SK-N-SH treated with all-trans-retinoic acid at 6 μM for 48 hours (cell line): ENCODE measurements around the gene HDGFL2.

Experiments
- BACH2 ChIP-seq: fragments of 250-450 bp; sonication (Bioruptor Pico); IDR thresholded peaks from 2 replicates; pipeline ENCODE4 v1.9.0; 2021; ENCODE audit warnings: mild to moderate bottlenecking, borderline replicate concordance
- CSDC2 ChIP-seq: fragments of 250-450 bp; sonication (Bioruptor Pico); IDR thresholded peaks from 2 replicates; pipeline ENCODE4 v1.5.0; 2020; ENCODE audit warnings: mild to moderate bottlenecking, moderate library complexity
- ISL1 ChIP-seq: fragments of 250-450 bp; sonication (Bioruptor Pico); IDR thresholded peaks from 2 replicates; pipeline ENCODE4 v2.1.2; 2022; ENCODE audit warnings: mild to moderate bottlenecking, moderate library complexity
- PATZ1 ChIP-seq: fragments of 250-450 bp; sonication (Bioruptor Pico); IDR thresholded peaks from 2 replicates; pipeline ENCODE4 v1.8.0; 2020; ENCODE audit warnings: mild to moderate bottlenecking, moderate library complexity, borderline replicate concordance
- POU6F1 ChIP-seq: fragments of 250-450 bp; sonication (Bioruptor Pico); IDR thresholded peaks from 2 replicates; pipeline ENCODE4 v1.8.0; 2021; ENCODE audit warnings: low read depth, mild to moderate bottlenecking, moderate library complexity, borderline replicate concordance
- RARB ChIP-seq: fragments of 250-450 bp; sonication (Bioruptor Pico); IDR thresholded peaks from 2 replicates; pipeline ENCODE4 v1.8.0; 2021; ENCODE audit warnings: mild to moderate bottlenecking, moderate library complexity
- SNAI2 ChIP-seq: fragments of 250-450 bp; sonication (Bioruptor Pico); IDR thresholded peaks from 2 replicates; pipeline ENCODE4 v1.5.0; 2020; ENCODE audit warnings: mild to moderate bottlenecking, moderate library complexity
- ZFP30 ChIP-seq: fragments of 450-650 bp; formaldehyde crosslinking; IDR thresholded peaks from 2 replicates; pipeline ENCODE4 v1.5.0; 2022; ENCODE audit warnings: mild to moderate bottlenecking, moderate library complexity
- ZNF565 ChIP-seq: fragments of 450-650 bp; formaldehyde crosslinking; conservative IDR thresholded peaks from 2 replicates; pipeline ENCODE4 v1.5.0; 2020; ENCODE audit warnings: low read depth, mild to moderate bottlenecking, moderate library complexity
- TF ChIP-seq, protein P1 (sequence below): fragments of 250-450 bp; sonication (Bioruptor Pico); IDR thresholded peaks from 2 replicates; pipeline ENCODE4 v1.5.0; 2020; ENCODE audit warnings: mild to moderate bottlenecking, moderate library complexity
- TF ChIP-seq, protein P2 (sequence below): fragments of 250-450 bp; sonication (Bioruptor Pico); IDR thresholded peaks from 2 replicates; pipeline ENCODE4 v1.5.1; 2020; ENCODE audit warnings: low read depth, mild to moderate bottlenecking, moderate library complexity

DNA sequence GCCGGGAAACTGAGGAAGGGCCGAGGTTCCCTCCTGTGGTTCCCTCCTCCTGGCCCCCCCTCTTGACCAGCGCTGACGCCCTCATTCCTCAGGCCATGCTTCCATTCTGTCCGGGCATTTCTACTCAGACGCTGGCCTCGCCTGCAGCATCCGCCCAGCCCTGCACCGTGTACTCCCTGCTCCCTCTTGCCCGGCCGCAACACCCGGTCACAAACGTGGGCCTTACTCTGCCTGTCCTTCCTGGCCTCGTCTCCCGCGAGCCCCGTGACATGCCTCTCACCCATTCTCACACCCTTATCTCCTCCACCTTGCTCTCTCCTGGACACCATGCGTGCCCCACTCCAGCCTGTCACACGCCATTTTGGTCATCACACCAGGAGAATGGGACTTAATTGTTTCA is 11.3 kb downstream of the HDGFL2 start:
- TF ChIP-seq BACH2 (CRISPR knock-in tag): no peak
- TF ChIP-seq CSDC2 (CRISPR knock-in tag): no peak
- TF ChIP-seq, protein P1, sequence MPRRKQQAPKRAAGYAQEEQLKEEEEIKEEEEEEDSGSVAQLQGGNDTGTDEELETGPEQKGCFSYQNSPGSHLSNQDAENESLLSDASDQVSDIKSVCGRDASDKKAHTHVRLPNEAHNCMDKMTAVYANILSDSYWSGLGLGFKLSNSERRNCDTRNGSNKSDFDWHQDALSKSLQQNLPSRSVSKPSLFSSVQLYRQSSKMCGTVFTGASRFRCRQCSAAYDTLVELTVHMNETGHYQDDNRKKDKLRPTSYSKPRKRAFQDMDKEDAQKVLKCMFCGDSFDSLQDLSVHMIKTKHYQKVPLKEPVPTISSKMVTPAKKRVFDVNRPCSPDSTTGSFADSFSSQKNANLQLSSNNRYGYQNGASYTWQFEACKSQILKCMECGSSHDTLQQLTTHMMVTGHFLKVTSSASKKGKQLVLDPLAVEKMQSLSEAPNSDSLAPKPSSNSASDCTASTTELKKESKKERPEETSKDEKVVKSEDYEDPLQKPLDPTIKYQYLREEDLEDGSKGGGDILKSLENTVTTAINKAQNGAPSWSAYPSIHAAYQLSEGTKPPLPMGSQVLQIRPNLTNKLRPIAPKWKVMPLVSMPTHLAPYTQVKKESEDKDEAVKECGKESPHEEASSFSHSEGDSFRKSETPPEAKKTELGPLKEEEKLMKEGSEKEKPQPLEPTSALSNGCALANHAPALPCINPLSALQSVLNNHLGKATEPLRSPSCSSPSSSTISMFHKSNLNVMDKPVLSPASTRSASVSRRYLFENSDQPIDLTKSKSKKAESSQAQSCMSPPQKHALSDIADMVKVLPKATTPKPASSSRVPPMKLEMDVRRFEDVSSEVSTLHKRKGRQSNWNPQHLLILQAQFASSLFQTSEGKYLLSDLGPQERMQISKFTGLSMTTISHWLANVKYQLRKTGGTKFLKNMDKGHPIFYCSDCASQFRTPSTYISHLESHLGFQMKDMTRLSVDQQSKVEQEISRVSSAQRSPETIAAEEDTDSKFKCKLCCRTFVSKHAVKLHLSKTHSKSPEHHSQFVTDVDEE: no peak
- TF ChIP-seq ISL1 (CRISPR knock-in tag): no peak
- no peak for TF ChIP-seq PATZ1 (CRISPR knock-in tag)
- TF ChIP-seq, protein P2, sequence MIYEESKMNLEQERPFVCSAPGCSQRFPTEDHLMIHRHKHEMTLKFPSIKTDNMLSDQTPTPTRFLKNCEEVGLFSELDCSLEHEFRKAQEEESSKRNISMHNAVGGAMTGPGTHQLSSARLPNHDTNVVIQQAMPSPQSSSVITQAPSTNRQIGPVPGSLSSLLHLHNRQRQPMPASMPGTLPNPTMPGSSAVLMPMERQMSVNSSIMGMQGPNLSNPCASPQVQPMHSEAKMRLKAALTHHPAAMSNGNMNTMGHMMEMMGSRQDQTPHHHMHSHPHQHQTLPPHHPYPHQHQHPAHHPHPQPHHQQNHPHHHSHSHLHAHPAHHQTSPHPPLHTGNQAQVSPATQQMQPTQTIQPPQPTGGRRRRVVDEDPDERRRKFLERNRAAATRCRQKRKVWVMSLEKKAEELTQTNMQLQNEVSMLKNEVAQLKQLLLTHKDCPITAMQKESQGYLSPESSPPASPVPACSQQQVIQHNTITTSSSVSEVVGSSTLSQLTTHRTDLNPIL: no peak
- no peak for TF ChIP-seq ZFP30 (CRISPR knock-in tag)
- TF ChIP-seq SNAI2 (CRISPR knock-in tag): no peak
- no peak for TF ChIP-seq POU6F1 (CRISPR knock-in tag)
- no peak for TF ChIP-seq RARB
- no peak for TF ChIP-seq ZNF565 (CRISPR knock-in tag)
